Osteocyte (in vitro differentiated cells): ENCODE results near the gene CACNA2D3. TPM values are rescaled to one million over a fixed set of nuclear protein-coding genes. Genes with fewer than 3 reads are reported as not detected.

Experiments
- DNase-seq: peaks from one replicate; pipeline ENCODE4 v3.0.0; 2021; ENCODE audit warnings: mixed read lengths; ENCODE audit not compliant: unreplicated experiment; ENCODE audit errors: extremely low spot score
- H3K27ac Mint-ChIP-seq: one replicate; pipeline ENCODE4 v1.8.0; 2021; ENCODE audit warnings: mild to moderate bottlenecking, mixed read lengths; ENCODE audit not compliant: unreplicated experiment
- H3K27me3 Mint-ChIP-seq: one replicate; pipeline ENCODE4 v1.8.0; 2021; ENCODE audit warnings: mixed read lengths; ENCODE audit not compliant: unreplicated experiment
- H3K36me3 Mint-ChIP-seq: one replicate; pipeline ENCODE4 v1.8.0; 2021; ENCODE audit warnings: mixed read lengths; ENCODE audit not compliant: unreplicated experiment
- H3K4me1 Mint-ChIP-seq: one replicate; pipeline ENCODE4 v1.8.0; 2021; ENCODE audit warnings: mixed read lengths; ENCODE audit not compliant: unreplicated experiment
- H3K4me3 Mint-ChIP-seq: one replicate; pipeline ENCODE4 v1.8.0; 2021; ENCODE audit warnings: mild to moderate bottlenecking, moderate library complexity, mixed read lengths; ENCODE audit not compliant: unreplicated experiment
- H3K9me3 Mint-ChIP-seq: one replicate; pipeline ENCODE4 v1.8.0; 2021; ENCODE audit warnings: mixed read lengths; ENCODE audit not compliant: unreplicated experiment
- CTCF ChIP-seq: fragments of 200-600 bp; sonication (generic); IDR thresholded peaks from 2 replicates; pipeline ENCODE4 v1.5.0; 2021; ENCODE audit warnings: antibody characterized with exemption, mild to moderate bottlenecking, moderate library complexity
- long read RNA-seq: library from polyadenylated mRNA; unstranded; transcript quantifications from one replicate; pipeline ENCODE4 v2.0.0, GENCODE V29; 2021
- total RNA-seq: library from RNA; stranded (reverse); gene quantifications from 2 replicates; pipeline ENCODE4 v1.2.1, GENCODE V29; 2021

CACNA2D3 gene
- 0.18 and 0.46 TPM in 2 replicates for total RNA-seq
- long read RNA-seq, partial matches to known transcripts, result 0 of 2 reads
- long read RNA-seq, other reads (novel, unspliced or antisense), result 2 of 2 reads

GRCh38 chr3:54122324-54123002, at the start of gene CACNA2D3:
CACNA2D3 (plus strand) TSS chr3:54122552.
- peak within 1 kb of the TSS; percentile 71 for H3K4me3 Mint-ChIP-seq
- H3K9me3 Mint-ChIP-seq, result no peaks in the 10 kb centered on the region
- peak; percentile 83 for DNase-seq
- no peaks in the 10 kb centered on the region for H3K36me3 Mint-ChIP-seq
- no peak within 1 kb of the TSS for H3K27ac Mint-ChIP-seq
- TF ChIP-seq CTCF, result no peak
- peaks cover 54% of the 10 kb centered on the region for H3K27me3 Mint-ChIP-seq
- H3K4me1 Mint-ChIP-seq, result peaks cover 10% of the 10 kb centered on the region

GRCh38 chr3:54073386-54073785, 49.0 kb upstream of the CACNA2D3 start:
- no peak overlapping the region for H3K27ac Mint-ChIP-seq
- no peaks in the 10 kb centered on the region for H3K36me3 Mint-ChIP-seq

GRCh38 chr3:54079314-54079713, 43.0 kb upstream of the CACNA2D3 start:
- H3K9me3 Mint-ChIP-seq, result no peaks in the 10 kb centered on the region
- TF ChIP-seq CTCF, result no peak
- H3K4me1 Mint-ChIP-seq, result no peaks in the 10 kb centered on the region
- H3K27ac Mint-ChIP-seq, result no peak overlapping the region
- H3K36me3 Mint-ChIP-seq, result no peaks in the 10 kb centered on the region
- H3K27me3 Mint-ChIP-seq, result no peaks in the 10 kb centered on the region
- no peak for DNase-seq
- no peak overlapping the region for H3K4me3 Mint-ChIP-seq

More at GRCh38 chr3:54073386-54073785, 49.0 kb upstream of the CACNA2D3 start:
- TF ChIP-seq CTCF, result no peak
- no peak for DNase-seq
- H3K27me3 Mint-ChIP-seq, result no peaks in the 10 kb centered on the region
- no peaks in the 10 kb centered on the region for H3K4me1 Mint-ChIP-seq
- no peak overlapping the region for H3K4me3 Mint-ChIP-seq
- H3K9me3 Mint-ChIP-seq, result peaks cover 22% of the 10 kb centered on the region

GRCh38 chr3:54079730-54080325, 42.5 kb upstream of the CACNA2D3 start:
- no peaks in the 10 kb centered on the region for H3K27me3 Mint-ChIP-seq
- no peaks in the 10 kb centered on the region for H3K36me3 Mint-ChIP-seq

More at GRCh38 chr3:54079730-54080325, 42.5 kb upstream of the CACNA2D3 start:
- no peak for DNase-seq
- Mint-ChIP-seq H3K4me1 (no peaks in the 10 kb centered on the region), H3K4me3 (no peak overlapping the region), H3K27ac (no peak overlapping the region), H3K9me3 (no peaks in the 10 kb centered on the region)
- TF ChIP-seq CTCF, result no peak
